ENCODE data around the gene ZNF44. TPM values are rescaled to one million over a fixed set of nuclear protein-coding genes. Genes with fewer than 3 reads are reported as not detected.

Gene ZNF44
- total RNA-seq, 2 experiments from 2014 or later = 20.8 to 21.8 TPM

- H3K27me3 Mint-ChIP-seq = no peaks in the 10 kb centered on the region
- no peak for ATAC-seq (ENCODE audit: low read depth)
- POLR2A ChIA-PET = interaction anchor here (1.9 kb wide), 1 partner anchor 45 kb away, joined by 8 read pairs; the partner anchor contains the start of gene ZNF563
- H3K27ac Mint-ChIP-seq = no peak overlapping the region
- peaks cover 71% of the 10 kb centered on the region for H3K36me3 Mint-ChIP-seq
- H3K9me3 Mint-ChIP-seq = peaks cover 11% of the 10 kb centered on the region
- peaks cover 23% of the 10 kb centered on the region for H3K4me1 Mint-ChIP-seq
- no peak overlapping the region for H3K4me3 Mint-ChIP-seq
- no peak for DNase-seq
Measured at GRCh38 chr19:12287958-12288500, 6.7 kb downstream of the ZNF44 start.

- DNase-seq (no peak), ATAC-seq (ENCODE audit: low read depth) (no peak)
- peaks cover 18% of the 10 kb centered on the region for H3K9me3 Mint-ChIP-seq
- H3K4me3 Mint-ChIP-seq = no peak overlapping the region
- peaks cover 10% of the 10 kb centered on the region for H3K4me1 Mint-ChIP-seq
- H3K27ac Mint-ChIP-seq = no peak overlapping the region
- POLR2A ChIA-PET = no interaction called here
- no peaks in the 10 kb centered on the region for H3K27me3 Mint-ChIP-seq
- peaks cover 83% of the 10 kb centered on the region for H3K36me3 Mint-ChIP-seq
Measured at GRCh38 chr19:12284631-12285030, 10.1 kb downstream of the ZNF44 start.

GRCh38 chr19:12284226-12284625, 10.5 kb downstream of the ZNF44 start:
- ATAC-seq (ENCODE audit: low read depth) (no peak), DNase-seq (no peak)
- H3K4me1 Mint-ChIP-seq = peaks cover 6% of the 10 kb centered on the region
- peaks cover 85% of the 10 kb centered on the region for H3K36me3 Mint-ChIP-seq
- H3K9me3 Mint-ChIP-seq = peaks cover 18% of the 10 kb centered on the region
- H3K27ac Mint-ChIP-seq = no peak overlapping the region
- POLR2A ChIA-PET = no interaction called here
- H3K27me3 Mint-ChIP-seq = no peaks in the 10 kb centered on the region
- no peak overlapping the region for H3K4me3 Mint-ChIP-seq

GRCh38 chr19:12278713-12279112, 16.0 kb downstream of the ZNF44 start:
- no peak overlapping the region for H3K4me3 Mint-ChIP-seq
- H3K27me3 Mint-ChIP-seq = no peaks in the 10 kb centered on the region
- H3K27ac Mint-ChIP-seq = no peak overlapping the region
- ATAC-seq (ENCODE audit: low read depth) (no peak), DNase-seq (no peak)
- no peaks in the 10 kb centered on the region for H3K4me1 Mint-ChIP-seq
- peaks cover 37% of the 10 kb centered on the region for H3K9me3 Mint-ChIP-seq
- H3K36me3 Mint-ChIP-seq = peaks cover 83% of the 10 kb centered on the region
- POLR2A ChIA-PET = interaction anchor here (0.6 kb wide), 1 partner anchor 253 kb away, joined by 3 read pairs; no protein-coding TSS in a partner anchor

DNA sequence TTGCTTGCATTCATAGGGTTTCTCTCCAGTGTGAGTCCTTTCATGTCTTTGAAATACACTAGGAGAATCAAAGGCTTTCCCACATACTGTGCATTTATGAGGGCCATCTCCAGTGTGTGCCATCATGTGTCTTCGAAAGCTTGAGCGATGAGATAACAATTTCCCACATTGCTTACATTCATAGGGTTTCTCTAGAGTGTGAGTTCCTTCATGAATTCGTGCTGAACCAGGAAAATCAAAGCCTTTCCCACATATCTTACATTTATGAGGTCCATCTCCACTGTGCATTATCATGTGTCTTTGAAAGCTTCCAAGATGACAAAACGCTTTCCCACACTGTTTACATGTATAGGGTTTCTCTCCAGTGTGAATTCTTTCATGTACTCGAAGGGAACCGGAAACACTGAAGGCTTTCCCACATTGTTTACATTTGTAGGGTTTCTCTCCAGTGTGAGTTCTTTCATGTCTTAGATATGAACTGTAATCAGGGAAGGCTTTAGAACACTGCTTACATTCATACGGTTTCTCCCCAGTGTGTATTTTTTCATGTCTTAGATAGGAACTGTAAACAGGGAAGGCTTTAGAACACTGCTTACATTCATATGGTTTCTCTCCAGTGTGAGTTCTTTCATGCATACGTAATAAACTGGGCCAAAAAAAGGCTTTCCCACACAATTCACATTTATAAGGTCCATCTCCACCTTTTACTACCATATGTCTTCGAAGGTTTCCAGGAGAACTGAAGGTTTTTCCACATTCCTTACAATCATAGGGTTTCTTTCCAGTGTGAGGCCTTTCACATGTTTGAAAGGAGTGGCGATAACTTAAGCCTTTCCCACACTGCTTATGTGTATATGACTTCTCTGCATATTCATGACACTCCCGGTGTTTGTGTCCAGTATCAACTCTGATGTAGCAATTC, 21.4 kb downstream of the ZNF44 start:
- Mint-ChIP-seq H3K4me3 (no peak overlapping the region), H3K4me1 (no peaks in the 10 kb centered on the region), H3K36me3 (peaks cover 77% of the 10 kb centered on the region), H3K27me3 (no peaks in the 10 kb centered on the region), H3K27ac (no peak overlapping the region), H3K9me3 (peaks cover 55% of the 10 kb centered on the region)
- DNase-seq (no peak), ATAC-seq (ENCODE audit: low read depth) (no peak)
- POLR2A ChIA-PET = no interaction called here

DNA sequence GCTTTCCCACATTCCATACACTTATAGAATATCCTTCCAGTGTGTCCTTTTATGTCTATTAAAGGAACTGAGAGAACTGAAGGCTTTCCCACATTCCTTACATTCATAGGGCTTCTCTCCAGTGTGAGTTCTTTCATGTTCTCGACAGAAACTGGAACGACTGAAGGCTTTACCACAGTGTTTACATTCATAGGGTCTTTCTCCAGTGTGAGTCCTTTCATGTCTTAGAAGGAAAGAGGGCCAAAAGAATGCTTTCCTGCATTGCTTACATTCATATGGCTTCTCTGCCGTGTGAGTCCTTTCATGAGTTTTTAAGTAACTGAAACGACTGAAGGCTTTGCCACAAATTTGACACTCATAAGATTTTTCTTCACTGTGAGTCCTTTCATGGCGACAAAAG, 22.3 kb downstream of the ZNF44 start:
- no peak for ATAC-seq (ENCODE audit: low read depth)
- POLR2A ChIA-PET = no interaction called here
- no peak for DNase-seq
- no peaks in the 10 kb centered on the region for H3K4me1 Mint-ChIP-seq
- peaks cover 75% of the 10 kb centered on the region for H3K36me3 Mint-ChIP-seq
- no peak overlapping the region for H3K27ac Mint-ChIP-seq
- H3K4me3 Mint-ChIP-seq = no peak overlapping the region
- no peaks in the 10 kb centered on the region for H3K27me3 Mint-ChIP-seq
- peaks cover 55% of the 10 kb centered on the region for H3K9me3 Mint-ChIP-seq

- ATAC-seq (ENCODE audit: low read depth) = no peak
- Mint-ChIP-seq H3K27ac (no peak overlapping the region), H3K36me3 (peaks cover 63% of the 10 kb centered on the region), H3K4me3 (no peak overlapping the region), H3K9me3 (peaks cover 46% of the 10 kb centered on the region), H3K4me1 (no peaks in the 10 kb centered on the region), H3K27me3 (no peaks in the 10 kb centered on the region)
- no peak for DNase-seq
- POLR2A ChIA-PET = no interaction called here
Measured at GRCh38 chr19:12270854-12271253, 23.8 kb downstream of the ZNF44 start.

- ATAC-seq (ENCODE audit: low read depth) (no peak), DNase-seq (no peak)
- Mint-ChIP-seq H3K4me3 (no peak overlapping the region), H3K36me3 (peaks cover 21% of the 10 kb centered on the region), H3K4me1 (no peaks in the 10 kb centered on the region), H3K27ac (no peak overlapping the region), H3K27me3 (no peaks in the 10 kb centered on the region), H3K9me3 (peaks cover 34% of the 10 kb centered on the region)
- POLR2A ChIA-PET = no interaction called here
Measured at GRCh38 chr19:12265921-12266704, 28.6 kb downstream of the ZNF44 start.

GRCh38 chr19:12261554-12261953, 33.1 kb downstream of the ZNF44 start:
- Mint-ChIP-seq H3K9me3 (peaks cover 28% of the 10 kb centered on the region), H3K36me3 (peaks cover 1% of the 10 kb centered on the region), H3K27me3 (no peaks in the 10 kb centered on the region), H3K27ac (no peak overlapping the region), H3K4me1 (no peaks in the 10 kb centered on the region), H3K4me3 (no peak overlapping the region)
- no peak for DNase-seq
- no peak for ATAC-seq (ENCODE audit: low read depth)
- POLR2A ChIA-PET = interaction anchor here (0.7 kb wide), 1 partner anchor 23 kb away, joined by 5 read pairs; no protein-coding TSS in a partner anchor

GRCh38 chr19:12260861-12261260, 33.8 kb downstream of the ZNF44 start:
- Mint-ChIP-seq H3K27me3 (no peaks in the 10 kb centered on the region), H3K4me1 (no peaks in the 10 kb centered on the region), H3K36me3 (peaks cover 1% of the 10 kb centered on the region), H3K4me3 (no peak overlapping the region), H3K27ac (no peak overlapping the region), H3K9me3 (peaks cover 31% of the 10 kb centered on the region)
- DNase-seq = no peak
- no peak for ATAC-seq (ENCODE audit: low read depth)
- POLR2A ChIA-PET = no interaction called here

DNA sequence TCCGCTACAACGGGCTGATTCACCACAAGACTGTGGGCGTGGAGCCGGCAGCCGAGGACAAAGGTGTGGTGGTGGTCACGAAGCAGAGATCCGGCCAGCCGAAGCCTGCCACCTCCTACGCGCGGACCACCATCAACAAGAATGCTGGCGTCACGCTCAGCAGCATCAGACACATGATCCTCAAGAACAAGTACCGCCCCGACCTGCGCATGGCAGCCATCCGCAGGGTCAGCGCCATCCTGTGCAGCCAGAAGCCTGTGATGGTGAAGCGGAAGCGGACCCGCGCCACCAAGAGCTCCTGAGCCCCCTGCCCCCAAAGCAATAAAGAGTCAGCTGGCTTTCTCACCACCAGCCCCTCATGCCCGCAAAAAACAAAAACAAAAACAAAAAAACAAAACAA, 34.4 kb downstream of the ZNF44 start:
- H3K27ac Mint-ChIP-seq = no peak overlapping the region
- H3K9me3 Mint-ChIP-seq = peaks cover 29% of the 10 kb centered on the region
- ATAC-seq (ENCODE audit: low read depth) = no peak
- H3K4me1 Mint-ChIP-seq = no peaks in the 10 kb centered on the region
- no peak for DNase-seq
- POLR2A ChIA-PET = no interaction called here
- H3K36me3 Mint-ChIP-seq = peaks cover 1% of the 10 kb centered on the region
- no peaks in the 10 kb centered on the region for H3K27me3 Mint-ChIP-seq
- H3K4me3 Mint-ChIP-seq = no peak overlapping the region

GRCh38 chr19:12255372-12255771, 39.3 kb downstream of the ZNF44 start:
- peaks cover 28% of the 10 kb centered on the region for H3K9me3 Mint-ChIP-seq
- POLR2A ChIA-PET = interaction anchor here (0.8 to 1.2 kb wide), 2 partner anchors 60 to 77 kb away, joined by 4 to 7 read pairs; no protein-coding TSS in a partner anchor
- no peak overlapping the region for H3K4me3 Mint-ChIP-seq
- H3K4me1 Mint-ChIP-seq = no peaks in the 10 kb centered on the region
- DNase-seq (no peak), ATAC-seq (ENCODE audit: low read depth) (no peak)
- no peak overlapping the region for H3K27ac Mint-ChIP-seq
- H3K27me3 Mint-ChIP-seq = no peaks in the 10 kb centered on the region
- peaks cover 6% of the 10 kb centered on the region for H3K36me3 Mint-ChIP-seq

DNA sequence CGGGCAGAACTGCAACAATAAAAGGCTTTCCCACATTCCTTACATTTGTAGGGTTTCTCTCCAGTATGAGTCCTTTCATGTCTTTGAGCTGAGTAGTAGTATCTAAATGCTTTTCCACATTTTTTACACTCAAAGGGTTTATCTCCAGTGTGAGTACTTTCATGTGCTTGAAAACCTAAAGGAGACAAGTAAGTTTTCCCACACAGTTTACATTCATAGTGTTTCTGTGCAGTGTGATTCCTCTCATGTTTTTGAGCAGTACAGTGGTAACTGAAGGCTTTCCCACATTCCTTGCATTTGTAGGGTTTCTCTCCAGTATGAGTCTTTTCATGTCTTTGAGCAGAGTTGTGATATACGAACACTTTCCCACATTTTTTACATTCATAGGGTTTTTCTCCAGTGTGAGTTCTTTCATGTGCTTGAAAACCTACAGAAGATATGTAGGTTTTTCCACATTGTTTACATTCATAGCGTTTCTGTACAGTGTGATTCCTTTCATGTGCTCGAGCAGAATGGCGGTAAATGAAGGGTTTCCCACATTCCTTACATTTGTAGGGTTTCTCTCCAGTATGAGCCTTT, 47.0 kb downstream of the ZNF44 start:
- ATAC-seq (ENCODE audit: low read depth) = no peak
- H3K27ac Mint-ChIP-seq = no peak overlapping the region
- no peak overlapping the region for H3K4me3 Mint-ChIP-seq
- peaks cover 16% of the 10 kb centered on the region for H3K36me3 Mint-ChIP-seq
- no peaks in the 10 kb centered on the region for H3K27me3 Mint-ChIP-seq
- DNase-seq = no peak
- no peaks in the 10 kb centered on the region for H3K4me1 Mint-ChIP-seq
- POLR2A ChIA-PET = no interaction called here
- H3K9me3 Mint-ChIP-seq = peaks cover 36% of the 10 kb centered on the region

All from activated naive CD8-positive, alpha-beta T cell treated with anti-CD3 and anti-CD28 coated beads, Interleukin-2, amount 10 ng/mL, durations not matched to agents 7 days and 5 days (primary cell).